SK-N-SH treated with all-trans-retinoic acid at 6 μM for 48 hours (cell line): ENCODE data around the gene TARBP1.

Source experiments
- ATAC-seq: fragments of 200-7000 bp; cut with Tn5 transposase; 3 replicates; pipeline ENCODE4 v1.9.1; 2020; ENCODE audit warnings: mild to moderate bottlenecking, moderate library complexity
- ARNTL ChIP-seq: fragments of 450-650 bp; formaldehyde crosslinking; IDR thresholded peaks from 2 replicates; pipeline ENCODE4 v1.5.0; 2020; ENCODE audit warnings: low read depth, mild to moderate bottlenecking, moderate library complexity, borderline replicate concordance
- CSDC2 ChIP-seq: fragments of 250-450 bp; sonication (Bioruptor Pico); IDR thresholded peaks from 2 replicates; pipeline ENCODE4 v1.5.0; 2020; ENCODE audit warnings: mild to moderate bottlenecking, moderate library complexity
- ESRRG ChIP-seq: fragments of 250-450 bp; sonication (Bioruptor Pico); IDR thresholded peaks from 2 replicates; pipeline ENCODE4 v1.6.1; 2021; ENCODE audit warnings: mild to moderate bottlenecking
- GLIS3 ChIP-seq: fragments of 250-450 bp; sonication (Bioruptor Pico); IDR thresholded peaks from 2 replicates; pipeline ENCODE4 v1.5.0; 2020; ENCODE audit warnings: mild to moderate bottlenecking, moderate library complexity
- ISL1 ChIP-seq: fragments of 250-450 bp; sonication (Bioruptor Pico); IDR thresholded peaks from 2 replicates; pipeline ENCODE4 v2.1.2; 2022; ENCODE audit warnings: mild to moderate bottlenecking, moderate library complexity
- OSR1 ChIP-seq: fragments of 250-450 bp; sonication (Bioruptor Pico); IDR thresholded peaks from 2 replicates; pipeline ENCODE4 v1.8.0; 2022; ENCODE audit warnings: moderate library complexity, mild to moderate bottlenecking, inconsistent platforms
- POU6F1 ChIP-seq: fragments of 250-450 bp; sonication (Bioruptor Pico); IDR thresholded peaks from 2 replicates; pipeline ENCODE4 v1.8.0; 2021; ENCODE audit warnings: low read depth, mild to moderate bottlenecking, moderate library complexity, borderline replicate concordance
- PPARA ChIP-seq: fragments of 250-450 bp; sonication (Bioruptor Pico); IDR thresholded peaks from 2 replicates; pipeline ENCODE4 v1.5.0; 2020; ENCODE audit warnings: mild to moderate bottlenecking, borderline replicate concordance
- RARB ChIP-seq: fragments of 250-450 bp; sonication (Bioruptor Pico); IDR thresholded peaks from 2 replicates; pipeline ENCODE4 v1.8.0; 2021; ENCODE audit warnings: mild to moderate bottlenecking, moderate library complexity
- SNAI2 ChIP-seq: fragments of 250-450 bp; sonication (Bioruptor Pico); IDR thresholded peaks from 2 replicates; pipeline ENCODE4 v1.5.0; 2020; ENCODE audit warnings: mild to moderate bottlenecking, moderate library complexity
- TCF4 ChIP-seq: fragments of 250-450 bp; sonication (Bioruptor Pico); IDR thresholded peaks from 2 replicates; pipeline ENCODE4 v1.8.0; 2021; ENCODE audit warnings: mild to moderate bottlenecking, moderate library complexity, borderline replicate concordance
- TOX ChIP-seq: fragments of 250-450 bp; sonication (Bioruptor Pico); IDR thresholded peaks from 2 replicates; pipeline ENCODE4 v1.8.0; 2021; ENCODE audit warnings: mild to moderate bottlenecking, moderate library complexity, borderline replicate concordance
- TSHZ2 ChIP-seq: fragments of 250-450 bp; sonication (Bioruptor Pico); IDR thresholded peaks from 2 replicates; pipeline ENCODE4 v1.5.0; 2020; ENCODE audit warnings: mild to moderate bottlenecking, moderate library complexity
- ZC3H10 ChIP-seq: fragments of 250-450 bp; sonication (Bioruptor Pico); IDR thresholded peaks from 2 replicates; pipeline ENCODE4 v1.5.1; 2021; ENCODE audit warnings: mild to moderate bottlenecking, moderate library complexity
- ZFP30 ChIP-seq: fragments of 450-650 bp; formaldehyde crosslinking; IDR thresholded peaks from 2 replicates; pipeline ENCODE4 v1.5.0; 2022; ENCODE audit warnings: mild to moderate bottlenecking, moderate library complexity
- ZNF565 ChIP-seq: fragments of 450-650 bp; formaldehyde crosslinking; conservative IDR thresholded peaks from 2 replicates; pipeline ENCODE4 v1.5.0; 2020; ENCODE audit warnings: low read depth, mild to moderate bottlenecking, moderate library complexity
- ZNF70 ChIP-seq: fragments of 450-650 bp; formaldehyde crosslinking; IDR thresholded peaks from 2 replicates; pipeline ENCODE4 v1.5.0; 2020; ENCODE audit warnings: mild to moderate bottlenecking, moderate library complexity
- ZNF8 ChIP-seq: fragments of 450-650 bp; formaldehyde crosslinking; IDR thresholded peaks from 2 replicates; pipeline ENCODE4 v1.5.0; 2020; ENCODE audit warnings: mild to moderate bottlenecking, moderate library complexity
- TF ChIP-seq, protein P1 (sequence below): fragments of 250-450 bp; sonication (Bioruptor Pico); IDR thresholded peaks from 2 replicates; pipeline ENCODE4 v1.8.0; 2020; ENCODE audit warnings: mild to moderate bottlenecking, moderate library complexity, borderline replicate concordance
- TF ChIP-seq, protein P2 (sequence below): fragments of 250-450 bp; sonication (Bioruptor Pico); IDR thresholded peaks from 2 replicates; pipeline ENCODE4 v1.5.1; 2020; ENCODE audit warnings: low read depth, mild to moderate bottlenecking, moderate library complexity

Gene TARBP1

DNA sequence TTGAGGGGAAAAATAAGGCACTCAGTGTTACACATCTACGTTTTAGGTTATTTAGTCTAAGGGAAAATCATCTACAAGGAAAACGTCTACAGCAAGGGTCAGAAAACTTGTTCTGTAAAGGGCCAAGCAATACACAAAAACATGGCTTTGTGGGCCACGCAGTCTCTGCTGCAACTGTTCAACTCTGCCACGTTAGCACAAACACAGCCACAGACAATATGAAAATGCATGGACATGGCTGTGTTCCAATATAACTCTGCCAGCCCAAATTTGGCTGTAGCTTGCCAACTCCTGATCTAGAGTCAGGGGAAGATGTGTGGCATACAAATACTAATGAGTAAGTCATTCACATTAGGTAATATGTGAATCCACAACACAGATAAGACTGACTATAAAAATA, 65.0 kb downstream of the TARBP1 start:
- no peak for ATAC-seq
- no peak for TF ChIP-seq ZC3H10 (CRISPR knock-in tag)
- TF ChIP-seq ZFP30 (CRISPR knock-in tag): no peak
- no peak for TF ChIP-seq TSHZ2
- TF ChIP-seq SNAI2 (CRISPR knock-in tag): no peak
- TF ChIP-seq TCF4 (CRISPR knock-in tag): no peak
- no peak for TF ChIP-seq RARB (CRISPR knock-in tag)
- TF ChIP-seq OSR1 (CRISPR knock-in tag): no peak
- no peak for TF ChIP-seq PPARA (CRISPR knock-in tag)
- no peak for TF ChIP-seq POU6F1 (CRISPR knock-in tag)
- TF ChIP-seq ZNF565 (CRISPR knock-in tag): no peak

- no peak for ATAC-seq
- no peak for TF ChIP-seq RARB (CRISPR knock-in tag)
- TF ChIP-seq ISL1 (CRISPR knock-in tag): no peak
- no peak for TF ChIP-seq CSDC2 (CRISPR knock-in tag)
- no peak for TF ChIP-seq PPARA (CRISPR knock-in tag)
- TF ChIP-seq ZNF565 (CRISPR knock-in tag): no peak
- no peak for TF ChIP-seq TSHZ2
Observed at GRCh38 chr1:234413485-234413884, 65.5 kb downstream of the TARBP1 start.

- TF ChIP-seq, protein P1, sequence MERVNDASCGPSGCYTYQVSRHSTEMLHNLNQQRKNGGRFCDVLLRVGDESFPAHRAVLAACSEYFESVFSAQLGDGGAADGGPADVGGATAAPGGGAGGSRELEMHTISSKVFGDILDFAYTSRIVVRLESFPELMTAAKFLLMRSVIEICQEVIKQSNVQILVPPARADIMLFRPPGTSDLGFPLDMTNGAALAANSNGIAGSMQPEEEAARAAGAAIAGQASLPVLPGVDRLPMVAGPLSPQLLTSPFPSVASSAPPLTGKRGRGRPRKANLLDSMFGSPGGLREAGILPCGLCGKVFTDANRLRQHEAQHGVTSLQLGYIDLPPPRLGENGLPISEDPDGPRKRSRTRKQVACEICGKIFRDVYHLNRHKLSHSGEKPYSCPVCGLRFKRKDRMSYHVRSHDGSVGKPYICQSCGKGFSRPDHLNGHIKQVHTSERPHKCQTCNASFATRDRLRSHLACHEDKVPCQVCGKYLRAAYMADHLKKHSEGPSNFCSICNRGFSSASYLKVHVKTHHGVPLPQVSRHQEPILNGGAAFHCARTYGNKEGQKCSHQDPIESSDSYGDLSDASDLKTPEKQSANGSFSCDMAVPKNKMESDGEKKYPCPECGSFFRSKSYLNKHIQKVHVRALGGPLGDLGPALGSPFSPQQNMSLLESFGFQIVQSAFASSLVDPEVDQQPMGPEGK: no peak
- TF ChIP-seq ESRRG (CRISPR knock-in tag) (no peak), ZFP30 (CRISPR knock-in tag) (no peak), TOX (CRISPR knock-in tag) (no peak), RARB (CRISPR knock-in tag) (no peak), SNAI2 (CRISPR knock-in tag) (no peak), PPARA (CRISPR knock-in tag) (no peak), OSR1 (CRISPR knock-in tag) (no peak), ZNF8 (CRISPR knock-in tag) (no peak), POU6F1 (CRISPR knock-in tag) (no peak), ZNF70 (no peak), GLIS3 (CRISPR knock-in tag) (no peak), TCF4 (CRISPR knock-in tag) (no peak), ISL1 (CRISPR knock-in tag) (no peak), ZC3H10 (CRISPR knock-in tag) (no peak), TSHZ2 (no peak), ZNF565 (CRISPR knock-in tag) (no peak), ARNTL (CRISPR knock-in tag) (no peak)
- TF ChIP-seq, protein P2, sequence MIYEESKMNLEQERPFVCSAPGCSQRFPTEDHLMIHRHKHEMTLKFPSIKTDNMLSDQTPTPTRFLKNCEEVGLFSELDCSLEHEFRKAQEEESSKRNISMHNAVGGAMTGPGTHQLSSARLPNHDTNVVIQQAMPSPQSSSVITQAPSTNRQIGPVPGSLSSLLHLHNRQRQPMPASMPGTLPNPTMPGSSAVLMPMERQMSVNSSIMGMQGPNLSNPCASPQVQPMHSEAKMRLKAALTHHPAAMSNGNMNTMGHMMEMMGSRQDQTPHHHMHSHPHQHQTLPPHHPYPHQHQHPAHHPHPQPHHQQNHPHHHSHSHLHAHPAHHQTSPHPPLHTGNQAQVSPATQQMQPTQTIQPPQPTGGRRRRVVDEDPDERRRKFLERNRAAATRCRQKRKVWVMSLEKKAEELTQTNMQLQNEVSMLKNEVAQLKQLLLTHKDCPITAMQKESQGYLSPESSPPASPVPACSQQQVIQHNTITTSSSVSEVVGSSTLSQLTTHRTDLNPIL: no peak
- ATAC-seq: no peak
Observed at GRCh38 chr1:234412830-234413229, 66.1 kb downstream of the TARBP1 start.
